Left colon (tissue), 2 donors: ENCODE results near the gene KHNYN. TPM values are rescaled to one million over a fixed set of nuclear protein-coding genes. Genes with fewer than 3 reads are reported as not detected.
"Not testable (repeated sequence)": the region's sequence is repeated elsewhere in the genome, so short reads cannot be mapped to it uniquely, and the experiment has no call there.

Experiments
- ATAC-seq: fragments of 200-7000 bp; cut with Tn5 transposase; one replicate; pipeline ENCODE4 v1.9.1; 2020; ENCODE audit warnings: mild to moderate bottlenecking, moderate library complexity
- DNase-seq, 2 donors: peaks; one replicate each; pipeline ENCODE4 v3.0.0-alpha.2; 2020
- intact Hi-C, 2 donors: fragments of 100-400 bp; cut with DNase I in 1 of 2; cut with micrococcal nuclease in 1 of 2; formaldehyde crosslinking; loops; one replicate each; pipeline versions ENCODE4 v1.11.2 to v1.14.0; 2022; cut with DNase I, micrococcal nuclease
- total RNA-seq, 2 donors: library from RNA; stranded (reverse); fragmentation: NEBNext Ultra II Directional; extraction: Animal tissue kit (Norgen Biotek cat#: 25700); gene quantifications; one replicate each; pipeline ENCODE4 v1.2.1, GENCODE V29; 2021
- donor health status: DM: no; HTN: no; CAD: no.
- donor health status: DM: yes; HTN: yes; CAD: no.

KHNYN gene
- total RNA-seq, 2 donors from 2014 or later = 70.8 to 97.3 TPM

DNA sequence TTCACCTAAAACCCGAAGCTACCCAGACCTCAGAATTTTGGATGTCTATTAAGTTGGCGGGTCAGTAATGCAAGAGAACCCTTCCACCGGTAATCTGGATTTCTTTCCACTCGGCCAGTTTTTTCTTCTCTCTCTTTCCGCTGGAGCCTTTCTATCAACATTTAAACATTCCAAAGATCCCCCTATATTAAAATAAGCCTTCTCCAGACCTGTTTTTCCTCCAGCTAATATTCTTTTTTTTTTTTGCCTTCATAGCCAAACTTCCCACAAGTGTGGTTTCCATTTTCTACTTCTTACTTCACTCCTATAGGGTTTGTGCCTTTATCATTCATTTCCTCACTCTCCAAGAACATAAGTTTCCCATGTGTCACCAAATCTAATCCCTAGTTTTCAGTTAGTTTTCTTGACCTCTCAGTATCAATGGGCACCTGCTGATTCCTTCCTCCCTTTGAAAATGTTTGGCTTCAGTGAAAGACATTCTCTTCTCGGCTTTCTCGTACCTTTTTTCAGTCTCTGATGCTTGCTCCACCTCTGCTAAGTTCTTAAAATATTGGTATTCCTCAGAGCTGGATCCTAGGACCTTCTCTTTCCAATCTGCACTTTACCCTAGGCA lies 13.4 kb downstream of the KHNYN start:
- DNase-seq = no peak
- intact Hi-C loops = no loop called here

DNA sequence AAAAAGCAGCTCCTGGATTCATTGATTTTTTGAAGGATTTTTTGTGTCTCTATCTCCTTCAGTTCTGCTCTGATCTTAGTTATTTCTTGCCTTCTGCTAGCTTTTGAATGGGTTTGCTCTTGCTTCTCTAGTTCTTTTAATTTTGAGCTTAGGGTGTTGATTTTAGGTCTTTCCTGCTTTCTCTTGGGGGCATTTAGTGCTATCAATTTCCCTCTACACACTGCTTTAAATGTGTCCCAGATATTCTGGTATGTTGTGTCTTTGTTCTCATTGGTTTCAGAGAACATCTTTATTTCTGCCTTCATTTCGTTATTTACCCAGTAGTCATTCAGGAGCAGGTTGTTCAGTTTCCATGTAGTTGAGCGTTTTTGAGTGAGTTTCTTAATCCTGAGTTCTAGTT lies 21.1 kb downstream of the KHNYN start:
- intact Hi-C loops, ATAC-seq: not testable (repeated sequence)

More for the DNA sequence above, 13.4 kb downstream of the KHNYN start:
- no peak for ATAC-seq

GRCh38 chr14:24456980-24457379 lies 27.2 kb downstream of the KHNYN start:
- intact Hi-C loops = no loop called here
- ATAC-seq = no peak
- DNase-seq = no peak

More for the DNA sequence above, 21.1 kb downstream of the KHNYN start:
- not testable (repeated sequence) for DNase-seq

GRCh38 chr14:24458736-24459135 lies 29.0 kb downstream of the KHNYN start:
- DNase-seq (no peak), ATAC-seq (no peak)
- intact Hi-C loops = no loop called here

GRCh38 chr14:24459331-24459730 lies 29.6 kb downstream of the KHNYN start:
- DNase-seq = no peak
- intact Hi-C loops = no loop called here
- no peak for ATAC-seq

GRCh38 chr14:24461336-24461735 lies 31.6 kb downstream of the KHNYN start:
- ATAC-seq (no peak), DNase-seq (no peak)
- intact Hi-C loops = no loop called here

GRCh38 chr14:24463017-24463883 lies 33.5 kb downstream of the KHNYN start:
- ATAC-seq = peak; percentile 48
- intact Hi-C loops = no loop called here
- DNase-seq = no peak

GRCh38 chr14:24463884-24464785 lies 34.4 kb downstream of the KHNYN start:
- no peak for ATAC-seq
- intact Hi-C loops = no loop called here
- DNase-seq = no peak

DNA sequence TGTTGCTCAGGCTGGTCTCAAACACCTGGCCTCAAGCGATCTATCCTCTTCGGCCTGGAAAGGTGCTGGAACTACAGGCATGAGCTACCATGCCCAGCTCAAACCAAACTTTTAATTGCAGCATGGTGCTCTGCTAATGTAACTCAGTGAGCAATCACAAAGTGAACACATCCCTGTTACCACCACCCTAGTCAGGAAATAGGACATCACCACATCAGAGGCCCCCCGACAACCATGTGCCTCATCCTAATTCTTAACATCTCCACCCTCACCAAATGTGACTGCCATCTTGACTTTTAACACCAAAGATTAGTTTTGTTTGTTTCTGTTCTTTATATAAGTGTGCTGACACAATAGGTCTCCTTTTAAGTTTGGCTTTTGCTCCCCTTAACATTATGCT lies 35.6 kb downstream of the KHNYN start:
- DNase-seq (no peak), ATAC-seq (no peak)
- intact Hi-C loops = no loop called here

DNA sequence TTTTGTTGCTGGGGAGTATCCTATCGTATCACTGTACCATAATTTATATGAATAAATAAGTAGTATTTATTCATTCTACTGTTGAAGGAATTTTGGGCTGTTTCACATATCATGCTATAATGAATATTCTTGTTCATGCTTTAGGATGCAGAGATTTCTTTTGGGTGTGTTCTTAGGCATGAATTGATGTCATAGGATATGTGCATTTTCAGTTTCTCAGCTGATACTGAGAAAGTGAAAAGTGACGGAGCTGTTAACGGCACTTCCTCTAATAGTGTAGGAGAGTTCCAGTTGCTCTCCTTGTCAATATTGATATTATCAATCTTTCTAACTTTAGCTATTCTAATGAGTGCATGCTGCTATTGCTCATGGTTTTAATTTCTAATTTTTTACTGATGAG lies 36.1 kb downstream of the KHNYN start:
- intact Hi-C loops = no loop called here
- ATAC-seq (no peak), DNase-seq (no peak)

DNA sequence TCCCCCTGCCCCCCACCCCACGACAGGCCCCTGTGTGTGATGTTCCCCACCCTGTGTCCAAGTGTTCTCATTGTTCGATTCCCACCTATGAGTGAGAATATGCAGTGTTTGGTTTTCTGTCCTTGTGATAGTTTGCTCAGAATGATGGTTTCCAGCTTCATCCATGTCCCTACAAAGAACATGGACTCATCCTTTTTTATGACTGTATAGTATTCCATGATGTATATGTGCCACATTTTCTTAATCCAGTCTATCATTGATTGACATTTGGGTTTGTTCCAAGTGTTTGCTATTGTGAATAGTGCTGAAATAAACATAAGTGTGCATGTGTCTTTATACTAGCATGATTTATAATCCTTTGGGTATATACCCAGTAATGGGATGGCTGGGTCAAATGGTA lies 40.7 kb downstream of the KHNYN start:
- DNase-seq, intact Hi-C loops, ATAC-seq: not testable (repeated sequence)

GRCh38 chr14:24473211-24473610 lies 43.5 kb downstream of the KHNYN start:
- no peak for ATAC-seq
- no peak for DNase-seq
- intact Hi-C loops = no loop called here

DNA sequence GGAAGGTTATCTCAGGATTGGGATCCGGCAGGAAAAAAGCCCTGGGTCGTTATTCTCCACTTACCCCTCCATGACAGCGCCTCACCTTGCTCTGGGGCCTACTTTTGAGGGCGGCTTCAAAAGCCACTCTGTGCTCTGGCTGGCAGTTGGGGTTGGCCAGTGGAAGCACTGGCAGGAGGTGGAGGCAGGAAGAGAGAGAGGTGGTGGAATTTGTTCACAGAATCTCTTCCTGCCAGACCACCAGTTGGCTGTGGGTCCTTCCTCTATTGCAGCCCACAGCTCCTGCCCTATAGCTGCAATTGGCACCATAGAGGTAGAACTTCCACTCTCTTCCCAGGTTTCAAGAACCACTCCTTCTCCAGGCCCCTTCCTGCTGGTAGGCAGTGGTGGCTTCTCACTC lies 45.5 kb downstream of the KHNYN start:
- ATAC-seq = no peak
- DNase-seq = no peak
- intact Hi-C loops = no loop called here

GRCh38 chr14:24479999-24480398 lies 50.2 kb downstream of the KHNYN start:
- intact Hi-C loops, ATAC-seq, DNase-seq: not testable (repeated sequence)

DNA sequence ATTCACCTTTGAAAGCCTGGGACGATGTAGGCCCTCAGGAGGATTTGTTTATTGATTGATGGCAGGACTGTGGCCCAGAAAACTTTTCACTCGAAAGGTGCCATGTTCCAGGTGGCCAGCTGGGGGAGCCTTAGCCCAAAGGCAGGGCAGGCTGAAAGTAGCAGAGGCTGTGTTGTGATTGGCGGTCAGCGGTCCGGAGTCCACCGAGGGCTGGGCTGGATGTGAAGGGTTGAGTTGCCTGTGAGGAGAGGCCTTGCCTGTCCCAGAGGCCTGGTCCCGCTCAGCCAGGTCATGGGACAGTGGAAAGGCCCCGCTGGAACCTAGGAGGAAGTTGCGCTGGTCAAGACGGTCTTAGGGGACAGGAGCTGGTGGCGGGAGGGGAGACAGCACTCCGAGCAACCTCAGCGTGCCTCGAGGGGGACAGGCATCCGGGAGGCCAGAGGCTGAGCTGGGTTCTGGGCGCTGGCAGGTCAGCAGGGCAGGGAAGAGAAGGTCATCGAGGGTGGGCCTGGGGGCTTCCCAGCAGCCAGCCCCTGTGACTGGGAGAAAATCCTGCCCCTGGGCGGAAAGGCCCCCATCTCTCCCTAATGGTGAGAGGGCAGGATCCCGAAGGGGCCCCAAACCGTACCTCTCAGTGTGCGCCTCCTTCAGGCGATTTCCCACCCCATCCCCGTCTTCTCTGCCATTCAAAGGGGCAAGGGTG lies 52.0 kb downstream of the KHNYN start:
- ATAC-seq = peak; percentile 100
- peak; percentile 56 to 69 for DNase-seq
- intact Hi-C loops = no loop called here

- DNase-seq, intact Hi-C loops, ATAC-seq: not testable (repeated sequence)
These were observed 53.0 kb downstream of the KHNYN start for GRCh38 chr14:24482699-24483303.

DNA sequence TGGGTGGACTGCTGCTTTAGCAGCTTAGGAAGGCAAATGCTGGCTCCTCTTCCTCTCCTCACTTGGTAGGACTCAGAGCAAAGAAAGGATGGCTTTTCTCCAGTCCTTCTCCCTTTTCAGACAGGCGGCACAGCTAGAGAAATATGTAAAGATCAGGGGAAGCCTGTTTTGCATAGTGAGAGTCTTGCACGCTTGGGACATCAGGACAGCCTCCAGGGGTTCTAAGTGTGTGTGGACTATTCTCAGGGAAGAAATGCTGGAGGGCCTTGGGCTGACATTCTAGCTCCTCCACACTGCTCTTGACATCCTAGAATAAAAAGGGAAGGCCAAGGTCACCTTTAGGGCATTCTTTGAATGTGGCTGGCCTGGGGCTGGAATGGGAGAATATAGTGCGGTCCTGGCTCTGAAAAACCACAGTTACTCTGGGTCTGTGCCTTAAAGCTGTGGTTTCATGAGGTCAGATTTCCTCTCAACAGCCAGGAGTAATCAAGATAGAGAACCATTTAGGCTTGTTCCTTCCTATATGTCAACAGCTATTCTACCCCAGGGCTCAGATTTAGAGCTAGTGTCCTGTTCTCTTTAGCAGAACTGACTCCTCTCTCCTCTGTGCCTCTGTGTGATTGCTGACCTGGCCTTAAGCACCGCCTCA lies 54.0 kb downstream of the KHNYN start:
- intact Hi-C loops = no loop called here
- DNase-seq = no peak
- ATAC-seq = no peak
